Stimulated activated CD8-positive, alpha-beta memory T cell treated with anti-CD3 and anti-CD28 coated beads, Interleukin-4, amount 100 ng/mL, for 48 hours (primary cell): Measurements from ENCODE around the gene L3MBTL1.
A peak's percentile ranks its signal among the peaks of the same experiment; 100 is the strongest.
"Not testable (repeated sequence)": the region's sequence is repeated elsewhere in the genome, so short reads cannot be mapped to it uniquely, and the experiment has no call there.

Experiments used
- DNase-seq: peaks from one replicate; pipeline ENCODE4 v3.0.0-alpha.2; 2020

L3MBTL1 gene

DNA sequence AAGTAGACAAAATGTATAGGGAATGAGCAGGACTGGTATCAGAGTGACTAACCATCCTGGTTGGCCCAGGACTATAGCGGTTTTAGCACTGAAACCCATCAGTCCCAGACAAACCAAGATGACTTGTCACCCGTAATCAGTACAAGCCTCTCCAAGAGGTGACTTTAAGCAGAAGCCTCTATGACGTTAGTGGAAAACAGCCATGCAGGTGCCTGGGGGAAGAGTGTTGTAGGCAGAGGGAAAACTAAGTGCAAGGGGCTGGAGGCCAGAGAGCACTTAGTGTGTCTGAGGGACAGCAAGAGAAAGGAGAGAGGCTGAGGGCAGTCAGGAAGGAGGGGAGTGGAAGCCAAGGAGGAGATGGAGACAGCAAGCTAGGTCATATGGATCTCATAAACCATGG is 53.5 kb downstream of the L3MBTL1 start:
- no peak for DNase-seq

GRCh38 chr20:43563429-43563828 is 55.9 kb downstream of the L3MBTL1 start:
- DNase-seq = no peak

DNA sequence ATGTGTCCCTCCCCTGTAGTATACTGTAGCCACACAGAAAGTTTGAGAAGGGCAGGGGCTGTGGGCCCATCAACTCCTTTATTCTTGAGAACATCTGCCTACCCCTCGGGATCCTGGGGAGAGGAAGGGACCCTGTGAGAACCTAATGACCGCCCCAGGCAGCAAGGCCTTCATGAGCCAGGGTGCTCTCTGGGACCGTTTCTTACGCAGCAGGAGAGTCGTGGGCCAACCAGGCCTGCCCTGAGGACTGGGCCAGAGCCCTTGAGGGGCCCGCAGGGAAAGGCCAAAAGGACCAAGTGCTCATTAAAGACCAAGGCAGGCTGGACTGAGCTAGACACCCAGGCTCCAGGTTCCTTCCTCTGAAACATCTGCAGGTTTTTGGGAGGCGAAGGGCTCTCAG is 56.5 kb downstream of the L3MBTL1 start:
- no peak for DNase-seq

GRCh38 chr20:43564455-43564854 is 57.0 kb downstream of the L3MBTL1 start:
- no peak for DNase-seq

GRCh38 chr20:43564993-43565757 is 57.7 kb downstream of the L3MBTL1 start:
- DNase-seq = no peak

DNA sequence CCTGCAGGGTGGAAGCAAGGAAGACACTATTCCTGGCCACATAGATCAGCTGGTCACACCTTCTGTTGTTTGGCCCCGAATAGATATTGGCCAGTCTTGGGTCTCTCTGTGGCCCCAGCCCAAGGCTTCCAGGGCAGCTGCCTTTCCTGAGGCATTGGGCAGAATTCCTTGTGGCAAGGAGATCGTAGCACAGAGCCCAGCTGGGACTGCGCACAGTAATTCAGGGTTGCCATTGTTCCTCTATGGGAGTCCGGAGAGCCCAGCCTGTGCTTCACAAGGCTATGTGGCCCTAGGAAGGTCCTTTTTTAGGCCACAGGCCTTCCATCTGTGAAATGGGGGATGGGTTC is 58.2 kb downstream of the L3MBTL1 start:
- no peak for DNase-seq

DNA sequence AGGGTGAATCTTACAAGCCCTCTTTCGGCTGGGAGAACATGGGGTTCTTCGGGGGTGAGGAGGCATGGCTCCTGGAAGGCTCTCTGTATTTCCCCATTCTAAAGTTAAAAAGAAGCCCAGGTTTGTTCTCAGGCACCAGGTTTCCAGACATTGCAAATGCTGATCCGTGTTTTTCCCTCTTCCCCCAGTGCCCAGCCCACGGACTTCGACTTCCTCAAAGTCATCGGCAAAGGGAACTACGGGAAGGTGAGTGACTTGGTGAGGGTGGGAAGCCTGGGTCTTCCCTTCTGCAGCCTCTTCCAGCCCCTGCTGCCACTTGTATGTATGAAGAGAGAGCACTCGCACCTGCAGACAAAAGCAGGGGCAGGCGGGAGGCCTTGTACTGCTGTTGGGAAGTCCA is 60.0 kb downstream of the L3MBTL1 start:
- no peak for DNase-seq

DNA sequence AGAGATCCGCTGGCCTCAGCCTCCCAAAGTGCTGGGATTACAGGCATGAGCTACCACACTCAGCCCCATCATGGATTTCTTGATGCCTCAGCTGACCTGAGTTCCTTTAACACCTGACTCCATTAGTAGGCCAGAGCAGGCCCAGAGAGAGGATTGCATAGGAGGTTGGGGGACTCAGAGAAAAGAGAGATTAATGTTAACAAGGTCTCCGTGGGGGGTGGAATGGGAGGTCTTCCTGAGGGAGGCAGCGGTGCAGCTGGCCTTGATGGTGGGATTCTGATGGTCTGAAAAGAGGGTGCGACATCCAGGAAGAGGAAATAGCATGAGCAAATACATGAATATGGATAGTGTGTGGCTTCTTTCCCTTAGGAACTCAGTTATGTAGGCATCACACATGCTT is 61.2 kb downstream of the L3MBTL1 start:
- DNase-seq = no peak

GRCh38 chr20:43569282-43569681 is 61.8 kb downstream of the L3MBTL1 start:
- DNase-seq = no peak

GRCh38 chr20:43570496-43570895 is 63.0 kb downstream of the L3MBTL1 start:
- DNase-seq = no peak

DNA sequence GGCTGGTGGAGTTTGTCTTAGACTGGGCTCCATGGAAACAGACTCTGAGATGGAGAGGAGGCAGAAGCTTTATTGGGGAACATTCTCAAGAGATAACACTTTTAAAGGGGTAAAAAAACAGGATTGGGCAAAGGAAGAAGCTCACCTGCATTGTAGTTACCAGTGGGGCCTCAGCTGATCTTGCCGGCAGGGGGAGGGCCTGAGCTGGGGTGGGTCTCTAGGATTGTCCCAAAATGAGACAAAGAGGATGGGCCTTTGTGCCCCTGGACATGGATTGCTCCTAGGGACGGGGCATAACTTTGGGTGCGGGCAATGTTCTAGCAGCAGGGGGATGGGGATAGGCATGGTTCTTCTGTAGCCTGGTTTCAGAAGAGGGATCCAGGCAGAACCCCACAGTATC is 63.8 kb downstream of the L3MBTL1 start:
- DNase-seq = no peak

DNA sequence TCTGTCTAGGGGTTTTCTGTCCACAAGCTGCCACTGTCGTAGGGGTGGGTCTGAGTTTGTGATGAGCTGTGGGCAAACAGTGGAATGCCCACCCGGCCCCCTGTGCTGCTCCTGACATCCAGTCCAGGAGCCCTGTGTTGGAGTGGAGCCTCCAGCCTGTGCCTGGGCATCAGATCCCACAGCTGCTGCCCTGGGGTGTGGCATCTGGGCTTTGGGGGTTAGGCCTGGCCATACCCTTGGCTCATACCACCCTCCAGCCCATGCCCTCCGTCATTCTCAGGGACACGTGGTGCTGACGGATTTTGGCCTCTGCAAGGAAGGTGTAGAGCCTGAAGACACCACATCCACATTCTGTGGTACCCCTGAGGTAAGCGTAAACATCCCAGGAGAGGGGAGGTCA is 64.3 kb downstream of the L3MBTL1 start:
- DNase-seq = no peak

DNA sequence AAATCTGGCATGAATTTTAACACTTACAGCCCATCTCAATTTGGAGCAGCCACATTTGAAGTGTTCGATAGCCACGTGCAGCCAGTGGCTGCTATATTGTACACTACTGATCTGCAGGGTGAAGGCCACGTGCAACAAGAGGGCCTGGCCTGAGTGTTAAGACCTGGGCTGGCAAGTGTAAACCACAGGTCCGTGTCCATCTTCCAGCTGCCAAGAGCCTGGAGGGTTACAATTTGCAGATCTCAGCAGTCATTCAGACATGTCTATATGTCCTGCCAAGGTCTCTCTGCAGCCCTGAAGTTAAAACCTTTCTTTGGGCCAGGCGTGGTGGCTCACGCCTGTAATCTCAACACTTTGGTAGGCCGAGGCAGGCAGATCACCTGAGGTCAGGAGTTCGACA is 65.4 kb downstream of the L3MBTL1 start:
- no peak for DNase-seq

DNA sequence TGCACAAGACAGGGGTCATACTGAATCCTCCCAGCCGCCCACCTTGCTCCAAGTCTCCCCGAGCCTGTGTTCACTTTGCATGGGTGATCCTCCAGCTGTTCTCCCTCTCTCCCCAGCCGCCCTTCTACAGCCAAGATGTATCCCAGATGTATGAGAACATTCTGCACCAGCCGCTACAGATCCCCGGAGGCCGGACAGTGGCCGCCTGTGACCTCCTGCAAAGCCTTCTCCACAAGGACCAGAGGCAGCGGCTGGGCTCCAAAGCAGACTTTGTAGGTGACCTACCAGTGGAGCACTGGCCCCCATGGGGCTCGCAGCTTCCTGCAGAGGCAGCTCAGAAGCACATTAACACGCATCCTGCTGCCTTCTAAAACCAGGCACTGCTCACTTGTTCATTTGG is 68.6 kb downstream of the L3MBTL1 start:
- no peak for DNase-seq

GRCh38 chr20:43579861-43580793 is 72.6 kb downstream of the L3MBTL1 start:
- DNase-seq = no peak

DNA sequence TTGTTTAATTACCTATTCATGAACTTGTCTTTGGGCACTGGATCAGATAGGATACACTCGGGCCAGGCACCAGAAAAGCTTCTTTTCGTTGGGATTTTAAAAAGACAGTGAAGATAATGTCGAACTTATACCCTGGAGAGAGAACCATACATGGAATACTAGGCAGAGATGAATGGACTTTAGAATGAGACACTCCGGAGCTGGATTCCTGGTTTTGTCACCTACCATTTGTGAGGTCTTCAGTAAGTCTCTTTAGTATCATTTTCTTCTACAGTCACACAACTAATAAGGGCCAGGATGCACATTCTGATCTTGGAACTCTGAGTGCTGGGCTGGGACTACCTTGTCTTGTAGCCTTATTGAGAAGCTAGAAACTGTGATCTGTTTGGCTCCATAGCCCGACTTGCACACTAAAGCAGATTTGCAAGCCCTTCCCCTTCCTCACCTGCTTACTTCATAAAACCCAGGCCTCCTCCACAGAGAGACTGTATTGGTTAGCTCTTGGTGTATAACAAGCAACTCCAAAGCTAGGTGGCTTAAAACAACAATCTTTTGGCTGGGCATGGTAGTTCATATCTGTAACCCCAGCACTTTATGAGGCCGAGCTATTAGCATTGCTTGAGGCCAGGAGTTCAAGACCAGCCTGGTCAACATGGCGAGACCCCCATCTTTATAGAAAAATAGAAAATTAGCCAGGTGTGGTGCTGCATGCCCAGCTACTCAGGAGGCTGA is 75.8 kb downstream of the L3MBTL1 start:
- DNase-seq = no peak

DNA sequence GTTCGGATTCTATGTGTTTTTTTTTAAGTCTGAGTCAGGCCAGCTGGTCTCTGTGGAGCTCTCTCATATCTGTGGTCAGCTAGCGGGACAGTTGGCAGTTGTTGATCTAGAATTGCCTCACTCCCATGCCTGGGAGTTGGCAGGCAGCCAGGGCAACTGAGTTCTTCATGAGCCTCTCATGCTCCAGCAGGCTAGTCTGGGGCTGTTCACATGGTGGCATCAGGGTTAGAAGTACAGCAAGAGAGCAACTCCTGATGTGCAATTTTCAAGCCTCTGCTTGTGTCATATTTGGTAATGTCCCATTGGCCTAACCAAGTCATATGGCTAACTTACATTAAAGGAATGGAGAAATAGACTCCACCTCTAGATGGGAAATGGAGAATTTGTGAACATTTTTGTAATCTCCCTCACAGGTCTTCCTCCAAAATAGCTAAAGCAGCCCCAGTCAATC is 76.5 kb downstream of the L3MBTL1 start:
- DNase-seq = no peak

- DNase-seq = no peak
Observed at GRCh38 chr20:43584448-43585136, 77.1 kb downstream of the L3MBTL1 start.

DNA sequence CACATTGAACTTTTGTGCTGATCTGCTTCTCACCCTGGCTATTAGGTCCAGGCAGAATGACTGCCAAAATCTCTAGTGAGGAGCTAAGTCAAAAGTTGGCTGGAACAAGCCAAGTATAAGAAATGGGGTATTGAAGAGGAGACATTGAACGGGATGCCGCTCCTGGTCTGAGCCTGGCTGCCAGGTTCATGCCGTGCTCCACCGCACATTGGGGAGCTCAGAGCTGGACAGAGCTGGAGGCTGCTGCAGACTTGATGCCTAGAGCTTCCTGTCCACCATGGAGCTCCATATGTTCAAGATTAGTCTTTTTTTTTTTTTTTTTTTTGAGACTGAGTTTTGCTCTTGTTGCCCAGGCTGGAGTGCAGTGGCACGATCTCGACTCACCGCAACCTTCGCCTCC is 79.1 kb downstream of the L3MBTL1 start:
- DNase-seq = no peak

- not testable (repeated sequence) for DNase-seq
Observed at GRCh38 chr20:43588526-43588925, 81.0 kb downstream of the L3MBTL1 start.

DNA sequence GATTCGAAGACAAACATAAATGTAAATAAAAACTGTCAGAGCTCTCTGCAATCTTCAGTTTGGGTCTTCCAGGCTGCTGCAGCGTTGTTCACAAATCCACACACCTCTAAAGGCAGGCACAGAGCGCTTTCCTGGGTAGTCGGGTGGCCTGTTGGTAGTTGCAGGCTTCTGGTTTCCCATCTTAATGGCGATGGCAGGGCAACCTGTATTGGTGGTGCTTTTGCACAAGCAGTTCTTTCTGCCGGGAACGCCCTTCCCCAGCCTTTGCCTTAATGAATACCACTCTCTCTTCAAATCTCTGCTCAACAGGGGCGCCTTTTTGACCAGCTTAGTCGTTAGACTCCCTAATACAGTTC is 82.5 kb downstream of the L3MBTL1 start:
- peak; percentile 33 for DNase-seq

GRCh38 chr20:43590392-43591303 is 83.2 kb downstream of the L3MBTL1 start, which contains the start of gene IFT52:
Gene IFT52 (plus strand): TSS chr20:43590937. CDS start chr20:43594699, 3,762 bp downstream.
- peak; percentile 90 for DNase-seq
